WTC11 (cell line): ENCODE results near the gene CACNA1C. TPM values are rescaled to one million over a fixed set of nuclear protein-coding genes. Genes with fewer than 3 reads are reported as not detected.
A peak's percentile ranks its signal among the peaks of the same experiment; 100 is the strongest.

Experiments used
- ATAC-seq: fragments of 200-7000 bp; cut with Tn5 transposase; 2 replicates; pipeline ENCODE4 v1.10.0; 2021; ENCODE audit warnings: mild to moderate bottlenecking, moderate library complexity
- CTCF ChIA-PET: fragments of 300-600 bp; sonication (Branson Sonifier 250); formaldehyde crosslinking; loops from one replicate; lab custom pipeline; 2021; ENCODE audit warnings: antibody characterized with exemption; lab: Charles Lee
- POLR2A ChIA-PET: fragments of 350-600 bp; sonication (Branson Sonifier 250); formaldehyde crosslinking; loops from one replicate; lab custom pipeline; 2021; ENCODE audit warnings: antibody characterized with exemption; lab: Charles Lee
- DNase-seq: peaks from one replicate; pipeline ENCODE4 v3.0.0; 2021; ENCODE audit warnings: low spot score
- H3K27ac Mint-ChIP-seq: 2 replicates; pipeline ENCODE4 v1.8.0; 2021; ENCODE audit warnings: mixed read lengths
- H3K27me3 Mint-ChIP-seq: 2 replicates; pipeline ENCODE4 v1.8.0; 2021; ENCODE audit warnings: low read depth, mild to moderate bottlenecking, moderate library complexity, mixed read lengths
- H3K36me3 Mint-ChIP-seq: 2 replicates; pipeline ENCODE4 v1.8.0; 2021; ENCODE audit warnings: mixed read lengths
- H3K4me1 Mint-ChIP-seq: 2 replicates; pipeline ENCODE4 v1.8.0; 2022; ENCODE audit warnings: mixed read lengths
- H3K4me3 Mint-ChIP-seq: 2 replicates; pipeline ENCODE4 v1.8.0; 2021; ENCODE audit warnings: mild to moderate bottlenecking, moderate library complexity, mixed read lengths
- H3K9me3 Mint-ChIP-seq: 2 replicates; pipeline ENCODE4 v1.8.0; 2021; ENCODE audit warnings: mixed read lengths
- CREM ChIP-seq: sonication (generic); formaldehyde crosslinking; IDR thresholded peaks from 2 replicates; pipeline ENCODE4 v1.8.1; 2022; ENCODE audit warnings: mild to moderate bottlenecking, missing genetic modification reagents, moderate library complexity
- ELF4 ChIP-seq: sonication (generic); formaldehyde crosslinking; IDR thresholded peaks from 2 replicates; pipeline ENCODE4 v1.8.1; 2022; ENCODE audit warnings: low read depth, mild to moderate bottlenecking, moderate library complexity, missing genetic modification reagents
- FOXP1 ChIP-seq: sonication (generic); formaldehyde crosslinking; IDR thresholded peaks from 2 replicates; pipeline ENCODE4 v1.8.0; 2022; ENCODE audit warnings: missing genetic modification reagents, mild to moderate bottlenecking, moderate library complexity, borderline replicate concordance
- IRF2 ChIP-seq: sonication (generic); formaldehyde crosslinking; IDR thresholded peaks from 2 replicates; pipeline ENCODE4 v1.8.0; 2022; ENCODE audit warnings: low read depth, missing genetic modification reagents, borderline replicate concordance
- JUN ChIP-seq: sonication (generic); formaldehyde crosslinking; IDR thresholded peaks from 2 replicates; pipeline ENCODE4 v1.8.0; 2023; ENCODE audit warnings: mild to moderate bottlenecking, missing genetic modification reagents
- MXD4 ChIP-seq: fragments of 250-450 bp; sonication (Bioruptor Pico); IDR thresholded peaks from 2 replicates; pipeline ENCODE4 v1.8.0; 2021; ENCODE audit warnings: mild to moderate bottlenecking, moderate library complexity, borderline replicate concordance
- NR2C2 ChIP-seq: sonication (generic); formaldehyde crosslinking; IDR thresholded peaks from 2 replicates; pipeline ENCODE4 v1.8.0; 2022; ENCODE audit warnings: mild to moderate bottlenecking, missing genetic modification reagents
- OVOL2 ChIP-seq: fragments of 250-450 bp; sonication (Bioruptor Pico); IDR thresholded peaks from 2 replicates; pipeline ENCODE4 v1.9.0; 2021; ENCODE audit warnings: mild to moderate bottlenecking, borderline replicate concordance
- SMAD4 ChIP-seq: sonication (generic); formaldehyde crosslinking; IDR thresholded peaks from 2 replicates; pipeline ENCODE4 v1.8.0; 2022; ENCODE audit warnings: mild to moderate bottlenecking, missing genetic modification reagents
- SOX15 ChIP-seq: fragments of 250-450 bp; sonication (Bioruptor Pico); IDR thresholded peaks from 2 replicates; pipeline ENCODE4 v1.9.0; 2021; ENCODE audit warnings: mild to moderate bottlenecking
- TP53 ChIP-seq: sonication (generic); formaldehyde crosslinking; IDR thresholded peaks from 2 replicates; pipeline ENCODE4 v1.8.1; 2023; ENCODE audit warnings: mild to moderate bottlenecking, missing genetic modification reagents
- ZNF232 ChIP-seq: sonication (generic); formaldehyde crosslinking; IDR thresholded peaks from 2 replicates; pipeline ENCODE4 v1.8.0; 2022; ENCODE audit warnings: mild to moderate bottlenecking, missing genetic modification reagents
- total RNA-seq: library from RNA; stranded (reverse); gene quantifications from 3 replicates; pipeline ENCODE4 v1.2.3, GENCODE V29; 2021
- TF ChIP-seq, protein P1 (sequence below): sonication (generic); formaldehyde crosslinking; IDR thresholded peaks from 2 replicates; pipeline ENCODE4 v1.8.0; 2022; ENCODE audit warnings: missing genetic modification reagents
- TF ChIP-seq, protein P2 (sequence below): sonication (generic); formaldehyde crosslinking; IDR thresholded peaks from 2 replicates; pipeline ENCODE4 v1.8.0; 2023; ENCODE audit warnings: missing genetic modification reagents
- TF ChIP-seq, protein P3 (sequence below): sonication (generic); formaldehyde crosslinking; IDR thresholded peaks from 2 replicates; pipeline ENCODE4 v1.8.1; 2023; ENCODE audit warnings: mild to moderate bottlenecking, missing genetic modification reagents
- TF ChIP-seq, protein P4 (sequence below): sonication (generic); formaldehyde crosslinking; IDR thresholded peaks from 2 replicates; pipeline ENCODE4 v1.8.1; 2022; ENCODE audit warnings: mild to moderate bottlenecking, moderate library complexity, missing genetic modification reagents
- TF ChIP-seq, protein P5 (sequence below): sonication (generic); formaldehyde crosslinking; IDR thresholded peaks from 2 replicates; pipeline ENCODE4 v1.8.0; 2022; ENCODE audit warnings: mild to moderate bottlenecking, missing genetic modification reagents
- TF ChIP-seq, protein P6 (sequence below): fragments of 250-450 bp; sonication (Bioruptor Pico); conservative IDR thresholded peaks from 2 replicates; pipeline ENCODE4 v1.9.0; 2021; ENCODE audit warnings: mild to moderate bottlenecking
- TF ChIP-seq, protein P7 (sequence below): fragments of 200-600 bp; IDR thresholded peaks from 2 replicates; pipeline ENCODE4 v1.8.0; 2022; ENCODE audit warnings: antibody characterized with exemption

The CACNA1C gene
- total RNA-seq, 1 experiment from 2014 or later = 1.7 TPM

DNA sequence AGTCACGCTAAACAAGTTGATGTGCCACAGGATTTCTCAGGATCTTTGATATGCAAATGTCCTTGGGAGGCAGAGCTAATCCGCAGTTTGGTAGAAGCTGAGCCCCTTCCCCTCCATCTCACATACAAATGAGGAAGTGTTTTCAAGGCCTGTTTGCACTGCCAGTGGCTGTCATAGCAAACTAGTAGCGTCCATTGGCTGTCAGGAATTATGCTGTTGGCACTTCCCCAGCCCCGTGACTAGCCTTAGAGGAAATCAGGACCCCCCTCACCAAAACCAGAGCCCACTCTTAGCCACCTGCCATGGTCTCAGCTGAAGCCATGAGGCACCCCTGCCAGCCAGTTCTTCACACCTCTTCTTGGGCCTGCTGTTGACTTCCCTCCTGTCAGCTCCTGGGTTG is 253.9 kb downstream of the CACNA1C start:
- peak; percentile 67 for ATAC-seq
- TF ChIP-seq SOX15 (CRISPR knock-in tag) (no peak), TP53 (peak; percentile 59; the same call in 1 of the 2 replicates)
- Mint-ChIP-seq H3K36me3 (peaks cover 3% of the 10 kb centered on the region; the same call in 1 of the 2 replicates), H3K4me1 (peaks cover 29% of the 10 kb centered on the region), H3K27ac (no peak overlapping the region), H3K4me3 (no peak overlapping the region; the same call in none of the 2 replicates), H3K27me3 (no peaks in the 10 kb centered on the region), H3K9me3 (peaks cover 7% of the 10 kb centered on the region)
- CTCF ChIA-PET = interaction anchor here (0.5 to 2.8 kb wide), 8 partner anchors 11 to 615 kb away, joined by 3 to 9 read pairs (median 5); no protein-coding TSS in a partner anchor
- no peak for DNase-seq
- POLR2A ChIA-PET = no interaction called here

DNA sequence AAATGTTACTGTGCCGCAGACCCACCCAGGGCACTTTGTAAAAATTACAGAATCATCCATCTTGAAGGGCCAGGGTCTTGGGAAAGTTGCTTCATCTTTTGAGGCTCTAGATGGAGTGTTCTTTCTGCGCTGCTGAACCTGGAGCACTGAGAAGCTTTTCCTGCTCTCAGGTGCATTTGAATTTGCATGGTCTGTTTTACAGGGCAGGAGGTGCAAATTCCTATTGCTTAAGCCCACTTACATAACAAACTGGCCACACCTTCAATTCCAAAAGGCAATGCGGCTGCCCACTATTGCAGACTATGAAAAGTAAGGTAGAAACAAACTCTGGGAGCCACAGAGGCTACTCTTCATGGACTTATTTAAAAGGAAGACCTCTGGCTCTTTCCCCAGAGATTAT is 254.8 kb downstream of the CACNA1C start:
- POLR2A ChIA-PET = no interaction called here
- no peaks in the 10 kb centered on the region for H3K27me3 Mint-ChIP-seq
- H3K9me3 Mint-ChIP-seq = peaks cover 7% of the 10 kb centered on the region
- ATAC-seq (peak; percentile 46), DNase-seq (no peak)
- 0 out of 2 replicates have a peak overlapping the region, but pooled peaks have one; percentile 18 for H3K4me3 Mint-ChIP-seq
- 0 out of 2 replicates have a peak overlapping the region, but pooled peaks have one; percentile 36 for H3K27ac Mint-ChIP-seq
- H3K4me1 Mint-ChIP-seq = peaks cover 28% of the 10 kb centered on the region
- CTCF ChIA-PET = interaction anchor here (0.6 to 2.8 kb wide), 5 partner anchors 16 to 275 kb away, joined by 3 to 9 read pairs (median 7); no protein-coding TSS in a partner anchor
- TF ChIP-seq, protein P1, sequence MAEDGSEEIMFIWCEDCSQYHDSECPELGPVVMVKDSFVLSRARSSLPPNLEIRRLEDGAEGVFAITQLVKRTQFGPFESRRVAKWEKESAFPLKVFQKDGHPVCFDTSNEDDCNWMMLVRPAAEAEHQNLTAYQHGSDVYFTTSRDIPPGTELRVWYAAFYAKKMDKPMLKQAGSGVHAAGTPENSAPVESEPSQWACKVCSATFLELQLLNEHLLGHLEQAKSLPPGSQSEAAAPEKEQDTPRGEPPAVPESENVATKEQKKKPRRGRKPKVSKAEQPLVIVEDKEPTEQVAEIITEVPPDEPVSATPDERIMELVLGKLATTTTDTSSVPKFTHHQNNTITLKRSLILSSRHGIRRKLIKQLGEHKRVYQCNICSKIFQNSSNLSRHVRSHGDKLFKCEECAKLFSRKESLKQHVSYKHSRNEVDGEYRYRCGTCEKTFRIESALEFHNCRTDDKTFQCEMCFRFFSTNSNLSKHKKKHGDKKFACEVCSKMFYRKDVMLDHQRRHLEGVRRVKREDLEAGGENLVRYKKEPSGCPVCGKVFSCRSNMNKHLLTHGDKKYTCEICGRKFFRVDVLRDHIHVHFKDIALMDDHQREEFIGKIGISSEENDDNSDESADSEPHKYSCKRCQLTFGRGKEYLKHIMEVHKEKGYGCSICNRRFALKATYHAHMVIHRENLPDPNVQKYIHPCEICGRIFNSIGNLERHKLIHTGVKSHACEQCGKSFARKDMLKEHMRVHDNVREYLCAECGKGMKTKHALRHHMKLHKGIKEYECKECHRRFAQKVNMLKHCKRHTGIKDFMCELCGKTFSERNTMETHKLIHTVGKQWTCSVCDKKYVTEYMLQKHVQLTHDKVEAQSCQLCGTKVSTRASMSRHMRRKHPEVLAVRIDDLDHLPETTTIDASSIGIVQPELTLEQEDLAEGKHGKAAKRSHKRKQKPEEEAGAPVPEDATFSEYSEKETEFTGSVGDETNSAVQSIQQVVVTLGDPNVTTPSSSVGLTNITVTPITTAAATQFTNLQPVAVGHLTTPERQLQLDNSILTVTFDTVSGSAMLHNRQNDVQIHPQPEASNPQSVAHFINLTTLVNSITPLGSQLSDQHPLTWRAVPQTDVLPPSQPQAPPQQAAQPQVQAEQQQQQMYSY = no peak
- TF ChIP-seq TP53 (no peak), SMAD4 (CRISPR knock-in tag) (no peak), OVOL2 (CRISPR knock-in tag) (no peak), CREM (no peak), JUN (CRISPR knock-in tag) (no peak), FOXP1 (CRISPR knock-in tag) (no peak), ZNF232 (CRISPR knock-in tag) (no peak), NR2C2 (no peak), IRF2 (CRISPR knock-in tag) (no peak), ELF4 (CRISPR knock-in tag) (no peak), MXD4 (CRISPR knock-in tag) (no peak)
- TF ChIP-seq, protein P2, sequence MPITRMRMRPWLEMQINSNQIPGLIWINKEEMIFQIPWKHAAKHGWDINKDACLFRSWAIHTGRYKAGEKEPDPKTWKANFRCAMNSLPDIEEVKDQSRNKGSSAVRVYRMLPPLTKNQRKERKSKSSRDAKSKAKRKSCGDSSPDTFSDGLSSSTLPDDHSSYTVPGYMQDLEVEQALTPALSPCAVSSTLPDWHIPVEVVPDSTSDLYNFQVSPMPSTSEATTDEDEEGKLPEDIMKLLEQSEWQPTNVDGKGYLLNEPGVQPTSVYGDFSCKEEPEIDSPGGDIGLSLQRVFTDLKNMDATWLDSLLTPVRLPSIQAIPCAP = no peak
- TF ChIP-seq, protein P3, sequence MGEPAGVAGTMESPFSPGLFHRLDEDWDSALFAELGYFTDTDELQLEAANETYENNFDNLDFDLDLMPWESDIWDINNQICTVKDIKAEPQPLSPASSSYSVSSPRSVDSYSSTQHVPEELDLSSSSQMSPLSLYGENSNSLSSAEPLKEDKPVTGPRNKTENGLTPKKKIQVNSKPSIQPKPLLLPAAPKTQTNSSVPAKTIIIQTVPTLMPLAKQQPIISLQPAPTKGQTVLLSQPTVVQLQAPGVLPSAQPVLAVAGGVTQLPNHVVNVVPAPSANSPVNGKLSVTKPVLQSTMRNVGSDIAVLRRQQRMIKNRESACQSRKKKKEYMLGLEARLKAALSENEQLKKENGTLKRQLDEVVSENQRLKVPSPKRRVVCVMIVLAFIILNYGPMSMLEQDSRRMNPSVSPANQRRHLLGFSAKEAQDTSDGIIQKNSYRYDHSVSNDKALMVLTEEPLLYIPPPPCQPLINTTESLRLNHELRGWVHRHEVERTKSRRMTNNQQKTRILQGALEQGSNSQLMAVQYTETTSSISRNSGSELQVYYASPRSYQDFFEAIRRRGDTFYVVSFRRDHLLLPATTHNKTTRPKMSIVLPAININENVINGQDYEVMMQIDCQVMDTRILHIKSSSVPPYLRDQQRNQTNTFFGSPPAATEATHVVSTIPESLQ (CRISPR knock-in tag) = no peak
- TF ChIP-seq, protein P4, sequence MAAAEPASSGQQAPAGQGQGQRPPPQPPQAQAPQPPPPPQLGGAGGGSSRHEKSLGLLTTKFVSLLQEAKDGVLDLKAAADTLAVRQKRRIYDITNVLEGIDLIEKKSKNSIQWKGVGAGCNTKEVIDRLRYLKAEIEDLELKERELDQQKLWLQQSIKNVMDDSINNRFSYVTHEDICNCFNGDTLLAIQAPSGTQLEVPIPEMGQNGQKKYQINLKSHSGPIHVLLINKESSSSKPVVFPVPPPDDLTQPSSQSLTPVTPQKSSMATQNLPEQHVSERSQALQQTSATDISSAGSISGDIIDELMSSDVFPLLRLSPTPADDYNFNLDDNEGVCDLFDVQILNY (CRISPR knock-in tag) = no peak
- TF ChIP-seq, protein P5, sequence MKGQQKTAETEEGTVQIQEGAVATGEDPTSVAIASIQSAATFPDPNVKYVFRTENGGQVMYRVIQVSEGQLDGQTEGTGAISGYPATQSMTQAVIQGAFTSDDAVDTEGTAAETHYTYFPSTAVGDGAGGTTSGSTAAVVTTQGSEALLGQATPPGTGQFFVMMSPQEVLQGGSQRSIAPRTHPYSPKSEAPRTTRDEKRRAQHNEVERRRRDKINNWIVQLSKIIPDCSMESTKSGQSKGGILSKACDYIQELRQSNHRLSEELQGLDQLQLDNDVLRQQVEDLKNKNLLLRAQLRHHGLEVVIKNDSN (CRISPR knock-in tag) = no peak
- TF ChIP-seq, protein P6, sequence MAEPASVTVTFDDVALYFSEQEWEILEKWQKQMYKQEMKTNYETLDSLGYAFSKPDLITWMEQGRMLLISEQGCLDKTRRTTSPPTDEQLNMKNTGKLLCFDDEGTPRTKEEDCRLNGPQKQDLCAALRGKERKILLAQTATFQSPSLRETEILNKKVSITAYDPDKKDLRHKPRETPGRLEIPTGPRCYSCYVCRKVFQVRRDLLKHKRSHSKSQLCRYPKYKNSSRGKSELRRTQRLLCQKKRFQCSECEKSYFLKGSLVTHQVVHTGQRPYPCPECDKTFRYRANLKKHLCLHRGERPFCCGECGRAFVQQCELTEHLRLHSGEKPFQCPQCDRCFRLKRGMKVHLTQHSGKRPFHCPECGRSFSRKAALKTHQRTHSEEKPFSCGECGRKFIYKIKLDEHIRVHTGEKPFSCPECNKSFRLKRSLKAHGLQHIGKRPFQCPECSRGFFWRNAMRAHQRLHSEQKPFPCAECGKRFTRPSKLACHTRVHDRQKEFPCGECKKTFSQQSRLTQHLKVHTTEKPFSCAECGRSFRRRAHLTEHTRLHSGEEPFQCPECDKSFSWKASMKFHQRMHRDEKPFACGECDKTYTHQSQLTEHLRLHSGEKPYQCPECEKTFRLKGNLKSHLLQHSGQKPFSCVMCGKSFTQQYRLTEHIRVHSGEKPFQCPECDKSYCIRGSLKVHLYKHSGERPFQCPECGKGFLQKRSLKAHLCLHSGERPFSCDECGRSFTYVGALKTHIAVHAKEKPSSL (CRISPR knock-in tag) = no peak
- TF ChIP-seq, protein P7, sequence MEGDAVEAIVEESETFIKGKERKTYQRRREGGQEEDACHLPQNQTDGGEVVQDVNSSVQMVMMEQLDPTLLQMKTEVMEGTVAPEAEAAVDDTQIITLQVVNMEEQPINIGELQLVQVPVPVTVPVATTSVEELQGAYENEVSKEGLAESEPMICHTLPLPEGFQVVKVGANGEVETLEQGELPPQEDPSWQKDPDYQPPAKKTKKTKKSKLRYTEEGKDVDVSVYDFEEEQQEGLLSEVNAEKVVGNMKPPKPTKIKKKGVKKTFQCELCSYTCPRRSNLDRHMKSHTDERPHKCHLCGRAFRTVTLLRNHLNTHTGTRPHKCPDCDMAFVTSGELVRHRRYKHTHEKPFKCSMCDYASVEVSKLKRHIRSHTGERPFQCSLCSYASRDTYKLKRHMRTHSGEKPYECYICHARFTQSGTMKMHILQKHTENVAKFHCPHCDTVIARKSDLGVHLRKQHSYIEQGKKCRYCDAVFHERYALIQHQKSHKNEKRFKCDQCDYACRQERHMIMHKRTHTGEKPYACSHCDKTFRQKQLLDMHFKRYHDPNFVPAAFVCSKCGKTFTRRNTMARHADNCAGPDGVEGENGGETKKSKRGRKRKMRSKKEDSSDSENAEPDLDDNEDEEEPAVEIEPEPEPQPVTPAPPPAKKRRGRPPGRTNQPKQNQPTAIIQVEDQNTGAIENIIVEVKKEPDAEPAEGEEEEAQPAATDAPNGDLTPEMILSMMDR = no peak
- peaks cover 3% of the 10 kb centered on the region; the same call in 1 of the 2 replicates for H3K36me3 Mint-ChIP-seq
